GM12891 (cell line): Measurements from ENCODE around the gene IQUB.
"Not testable (repeated sequence)": the region's sequence is repeated elsewhere in the genome, so short reads cannot be mapped to it uniquely, and the experiment has no call there.

Experiments
- POLR2A ChIP-seq: IDR thresholded peaks from 2 replicates; pipeline ENCODE4 v1.6.1; 2011; ENCODE audit warnings: low read depth, low read length, control low read depth
- POLR2AphosphoS5 ChIP-seq: IDR thresholded peaks from 2 replicates; pipeline ENCODE4 v1.6.1; 2011; ENCODE audit warnings: low read depth, low read length, control low read depth
- SPI1 ChIP-seq: IDR thresholded peaks from 2 replicates; pipeline ENCODE4 v1.6.1; 2011; ENCODE audit warnings: low read depth, low read length, control low read depth
- TAF1 ChIP-seq: IDR thresholded peaks from 2 replicates; pipeline ENCODE4 v1.6.1; 2011; ENCODE audit warnings: low read depth, low read length, control low read depth

GRCh38 chr7:123407951-123408350, 126.4 kb downstream of the IQUB start:
- not testable (repeated sequence) for TF ChIP-seq POLR2A, POLR2AphosphoS5, TAF1, SPI1
